Measurements from ENCODE around the gene GPR107. TPM values are rescaled to one million over a fixed set of nuclear protein-coding genes. Genes with fewer than 3 reads are reported as not detected.

GPR107 gene
- polyA plus RNA-seq, 2 of the 4 experiments (the other 2 are of a cell fraction), result 28.1 to 45.1 TPM

DNA sequence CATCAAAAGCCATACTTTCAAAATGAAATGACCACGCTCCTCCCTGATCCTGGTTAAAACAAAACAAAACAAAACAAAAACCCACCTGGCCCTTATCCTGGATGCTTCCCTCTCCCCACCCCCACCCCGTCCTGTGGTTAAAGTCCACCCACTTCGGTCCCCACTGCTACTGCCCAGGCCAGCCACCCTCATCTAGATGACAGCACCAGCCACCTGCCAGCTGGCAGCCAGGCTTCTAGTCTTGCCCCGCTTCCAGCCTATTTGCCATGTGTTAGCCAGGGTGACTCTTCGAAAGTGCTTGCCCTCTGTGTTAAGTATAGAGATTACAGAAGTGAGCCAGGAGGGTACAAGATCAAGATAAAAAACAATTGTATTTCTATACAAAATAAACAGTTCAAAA lies 91.0 kb downstream of the GPR107 start (continued):
- TF ChIP-seq, protein P1, sequence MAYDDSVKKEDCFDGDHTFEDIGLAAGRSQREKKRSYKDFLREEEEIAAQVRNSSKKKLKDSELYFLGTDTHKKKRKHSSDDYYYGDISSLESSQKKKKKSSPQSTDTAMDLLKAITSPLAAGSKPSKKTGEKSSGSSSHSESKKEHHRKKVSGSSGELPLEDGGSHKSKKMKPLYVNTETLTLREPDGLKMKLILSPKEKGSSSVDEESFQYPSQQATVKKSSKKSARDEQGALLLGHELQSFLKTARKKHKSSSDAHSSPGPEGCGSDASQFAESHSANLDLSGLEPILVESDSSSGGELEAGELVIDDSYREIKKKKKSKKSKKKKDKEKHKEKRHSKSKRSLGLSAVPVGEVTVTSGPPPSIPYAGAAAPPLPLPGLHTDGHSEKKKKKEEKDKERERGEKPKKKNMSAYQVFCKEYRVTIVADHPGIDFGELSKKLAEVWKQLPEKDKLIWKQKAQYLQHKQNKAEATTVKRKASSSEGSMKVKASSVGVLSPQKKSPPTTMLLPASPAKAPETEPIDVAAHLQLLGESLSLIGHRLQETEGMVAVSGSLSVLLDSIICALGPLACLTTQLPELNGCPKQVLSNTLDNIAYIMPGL (CRISPR knock-in tag; IDR thresholded peaks at IDR 0.05; ENCODE audit: borderline replicate concordance), result no peak
- no peak for TF ChIP-seq ZSCAN20 (CRISPR knock-in tag; IDR thresholded peaks at IDR 0.05)

DNA sequence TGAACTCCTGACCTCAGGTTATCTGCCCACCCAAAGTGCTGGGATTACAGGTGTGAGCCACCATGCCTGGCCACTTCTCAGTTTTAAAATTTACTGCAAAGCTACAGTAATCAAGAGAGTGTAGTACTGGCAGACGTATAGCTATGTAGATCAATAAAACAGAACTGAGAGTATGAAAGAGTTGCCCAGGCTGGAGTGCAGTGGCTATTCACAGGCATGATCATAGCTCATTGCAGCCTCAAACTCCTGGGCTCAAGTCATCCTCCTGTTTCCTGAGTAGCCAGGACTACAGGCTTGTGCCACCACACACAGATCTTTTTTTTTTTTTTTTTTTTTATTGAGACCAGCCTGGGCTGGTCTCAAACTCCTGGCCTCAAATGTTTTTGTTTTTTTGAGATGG lies 92.0 kb downstream of the GPR107 start:
- FAIRE-seq (no peak), DNase-seq (ENCODE audit: low read depth in 1 of 2, low spot score in 1 of 2) (no peak), ATAC-seq (no peak)
- POLR2A ChIA-PET, result no interaction called here
- WGBS (ENCODE audit: missing lambda C conversion rate), result 67% methylated on average over 1 of the region's 1 CpG
- TF ChIP-seq NFE2L2 (conservative IDR thresholded peaks at IDR 0.05; ENCODE audit: low read length) (no peak), CHD2 (IDR thresholded peaks at IDR 0.05; ENCODE audit: low read length, partially characterized antibody) (no peak), JUNB (IDR thresholded peaks at IDR 0.05) (no peak), RARB (CRISPR knock-in tag; IDR thresholded peaks at IDR 0.05) (no peak), SREBF2 (IDR thresholded peaks at IDR 0.05) (no peak), NPAS2 (CRISPR knock-in tag; IDR thresholded peaks at IDR 0.05; ENCODE audit: borderline replicate concordance) (no peak), MAFK (IDR thresholded peaks at IDR 0.05; ENCODE audit: partially characterized antibody) (no peak), JUN (IDR thresholded peaks at IDR 0.05) (no peak), RFX5 (IDR thresholded peaks at IDR 0.05) (no peak), CBX2 (IDR thresholded peaks at IDR 0.05; ENCODE audit: borderline replicate concordance, low read depth) (no peak), KDM1A (IDR thresholded peaks at IDR 0.05; ENCODE audit: low read depth) (no peak), NR3C1 (IDR thresholded peaks at IDR 0.05) (no peak), PHF8 (IDR thresholded peaks at IDR 0.05; ENCODE audit: borderline replicate concordance, low read depth) (no peak), BHLHE40 (IDR thresholded peaks at IDR 0.05; ENCODE audit: low read depth, low read length) (no peak), MYC (IDR thresholded peaks at IDR 0.05; ENCODE audit: borderline replicate concordance, low read length) (no peak), CEBPB (IDR thresholded peaks at IDR 0.05) (no peak), MAZ (IDR thresholded peaks at IDR 0.05; ENCODE audit: borderline replicate concordance, low read depth, low read length) (no peak), ZC3H11A (IDR thresholded peaks at IDR 0.05) (no peak)
- TF ChIP-seq, protein P2, sequence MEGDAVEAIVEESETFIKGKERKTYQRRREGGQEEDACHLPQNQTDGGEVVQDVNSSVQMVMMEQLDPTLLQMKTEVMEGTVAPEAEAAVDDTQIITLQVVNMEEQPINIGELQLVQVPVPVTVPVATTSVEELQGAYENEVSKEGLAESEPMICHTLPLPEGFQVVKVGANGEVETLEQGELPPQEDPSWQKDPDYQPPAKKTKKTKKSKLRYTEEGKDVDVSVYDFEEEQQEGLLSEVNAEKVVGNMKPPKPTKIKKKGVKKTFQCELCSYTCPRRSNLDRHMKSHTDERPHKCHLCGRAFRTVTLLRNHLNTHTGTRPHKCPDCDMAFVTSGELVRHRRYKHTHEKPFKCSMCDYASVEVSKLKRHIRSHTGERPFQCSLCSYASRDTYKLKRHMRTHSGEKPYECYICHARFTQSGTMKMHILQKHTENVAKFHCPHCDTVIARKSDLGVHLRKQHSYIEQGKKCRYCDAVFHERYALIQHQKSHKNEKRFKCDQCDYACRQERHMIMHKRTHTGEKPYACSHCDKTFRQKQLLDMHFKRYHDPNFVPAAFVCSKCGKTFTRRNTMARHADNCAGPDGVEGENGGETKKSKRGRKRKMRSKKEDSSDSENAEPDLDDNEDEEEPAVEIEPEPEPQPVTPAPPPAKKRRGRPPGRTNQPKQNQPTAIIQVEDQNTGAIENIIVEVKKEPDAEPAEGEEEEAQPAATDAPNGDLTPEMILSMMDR (IDR thresholded peaks at IDR 0.05), result no peak
- CTCF ChIA-PET, result interaction anchor here (0.9 to 2.1 kb wide), 5 partner anchors 11 to 199 kb away, joined by 3 to 6 read pairs (median 3); no protein-coding TSS in a partner anchor
- Histone ChIP-seq H3K9me3 (no peaks in the 10 kb centered on the region), H3K4me1 (peaks cover 4% of the 10 kb centered on the region), H3K4me3 (no peak overlapping the region), H3K4me2 (no peak overlapping the region), H3K27ac (no peak overlapping the region)

DNA sequence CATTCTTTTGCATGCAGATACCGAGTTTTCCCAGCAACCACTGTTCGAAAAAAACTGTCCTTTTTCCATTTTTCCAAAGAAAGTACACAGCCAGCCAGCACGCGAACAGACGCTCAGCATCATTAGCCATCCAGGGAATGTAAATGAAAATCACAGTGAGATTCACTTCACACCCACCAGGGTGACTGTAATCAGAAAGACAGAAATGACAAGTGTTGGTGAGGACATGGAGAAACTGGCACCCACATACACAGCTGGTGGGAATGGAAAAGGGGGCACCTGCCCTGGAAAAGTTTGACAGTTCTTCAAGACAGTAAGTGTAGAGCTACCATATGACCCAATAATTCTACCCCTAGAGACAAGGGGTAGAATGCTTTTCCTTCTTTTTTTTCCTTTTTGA lies 93.5 kb downstream of the GPR107 start:
- FAIRE-seq (no peak), DNase-seq (ENCODE audit: low read depth in 1 of 2, low spot score in 1 of 2) (no peak), ATAC-seq (no peak)
- ChIA-PET CTCF (interaction anchor here (0.6 to 2.1 kb wide), 5 partner anchors 10 to 113 kb away, joined by 3 to 8 read pairs (median 4); no protein-coding TSS in a partner anchor), POLR2A (no interaction called here)
- peaks cover 10% of the 10 kb centered on the region for H3K4me1 ChIP-seq
- no peak overlapping the region for H3K27ac ChIP-seq
- H3K4me2 ChIP-seq, result no peak overlapping the region
- H3K4me3 ChIP-seq, result no peak overlapping the region
- no peaks in the 10 kb centered on the region for H3K9me3 ChIP-seq
- 58% methylated on average over 5 of the region's 5 CpGs for WGBS (ENCODE audit: missing lambda C conversion rate)
- TF ChIP-seq NFE2L2 (conservative IDR thresholded peaks at IDR 0.05; ENCODE audit: low read length) (no peak), ZC3H11A (IDR thresholded peaks at IDR 0.05) (no peak), EP300 (IDR thresholded peaks at IDR 0.05) (no peak), POLR2A (IDR thresholded peaks at IDR 0.05; ENCODE audit: low read length) (no peak), HOXA7 (CRISPR knock-in tag; IDR thresholded peaks at IDR 0.05) (no peak)
- TF ChIP-seq, protein P1 (CRISPR knock-in tag; IDR thresholded peaks at IDR 0.05; ENCODE audit: borderline replicate concordance), result no peak
- TF ChIP-seq, protein P3, sequence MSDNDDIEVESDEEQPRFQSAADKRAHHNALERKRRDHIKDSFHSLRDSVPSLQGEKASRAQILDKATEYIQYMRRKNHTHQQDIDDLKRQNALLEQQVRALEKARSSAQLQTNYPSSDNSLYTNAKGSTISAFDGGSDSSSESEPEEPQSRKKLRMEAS (IDR thresholded peaks at IDR 0.05), result no peak
- TF ChIP-seq, protein P4, sequence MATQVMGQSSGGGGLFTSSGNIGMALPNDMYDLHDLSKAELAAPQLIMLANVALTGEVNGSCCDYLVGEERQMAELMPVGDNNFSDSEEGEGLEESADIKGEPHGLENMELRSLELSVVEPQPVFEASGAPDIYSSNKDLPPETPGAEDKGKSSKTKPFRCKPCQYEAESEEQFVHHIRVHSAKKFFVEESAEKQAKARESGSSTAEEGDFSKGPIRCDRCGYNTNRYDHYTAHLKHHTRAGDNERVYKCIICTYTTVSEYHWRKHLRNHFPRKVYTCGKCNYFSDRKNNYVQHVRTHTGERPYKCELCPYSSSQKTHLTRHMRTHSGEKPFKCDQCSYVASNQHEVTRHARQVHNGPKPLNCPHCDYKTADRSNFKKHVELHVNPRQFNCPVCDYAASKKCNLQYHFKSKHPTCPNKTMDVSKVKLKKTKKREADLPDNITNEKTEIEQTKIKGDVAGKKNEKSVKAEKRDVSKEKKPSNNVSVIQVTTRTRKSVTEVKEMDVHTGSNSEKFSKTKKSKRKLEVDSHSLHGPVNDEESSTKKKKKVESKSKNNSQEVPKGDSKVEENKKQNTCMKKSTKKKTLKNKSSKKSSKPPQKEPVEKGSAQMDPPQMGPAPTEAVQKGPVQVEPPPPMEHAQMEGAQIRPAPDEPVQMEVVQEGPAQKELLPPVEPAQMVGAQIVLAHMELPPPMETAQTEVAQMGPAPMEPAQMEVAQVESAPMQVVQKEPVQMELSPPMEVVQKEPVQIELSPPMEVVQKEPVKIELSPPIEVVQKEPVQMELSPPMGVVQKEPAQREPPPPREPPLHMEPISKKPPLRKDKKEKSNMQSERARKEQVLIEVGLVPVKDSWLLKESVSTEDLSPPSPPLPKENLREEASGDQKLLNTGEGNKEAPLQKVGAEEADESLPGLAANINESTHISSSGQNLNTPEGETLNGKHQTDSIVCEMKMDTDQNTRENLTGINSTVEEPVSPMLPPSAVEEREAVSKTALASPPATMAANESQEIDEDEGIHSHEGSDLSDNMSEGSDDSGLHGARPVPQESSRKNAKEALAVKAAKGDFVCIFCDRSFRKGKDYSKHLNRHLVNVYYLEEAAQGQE (IDR thresholded peaks at IDR 0.05), result no peak

Data from A549 (cell line).